Stimulated activated naive CD4-positive, alpha-beta T cell (primary cell): ENCODE data around the gene AGO1.
"Not testable (repeated sequence)": the region's sequence is repeated elsewhere in the genome, so short reads cannot be mapped to it uniquely, and the experiment has no call there.

Experiments used
- DNase-seq, 6 experiments: peaks; one replicate each; lab custom pipeline; 2025; lab: John Stamatoyannopoulos, UW

AGO1 gene

GRCh38 chr1:35923791-35924221, 40.8 kb downstream of the AGO1 start:
- no peak for DNase-seq

DNA sequence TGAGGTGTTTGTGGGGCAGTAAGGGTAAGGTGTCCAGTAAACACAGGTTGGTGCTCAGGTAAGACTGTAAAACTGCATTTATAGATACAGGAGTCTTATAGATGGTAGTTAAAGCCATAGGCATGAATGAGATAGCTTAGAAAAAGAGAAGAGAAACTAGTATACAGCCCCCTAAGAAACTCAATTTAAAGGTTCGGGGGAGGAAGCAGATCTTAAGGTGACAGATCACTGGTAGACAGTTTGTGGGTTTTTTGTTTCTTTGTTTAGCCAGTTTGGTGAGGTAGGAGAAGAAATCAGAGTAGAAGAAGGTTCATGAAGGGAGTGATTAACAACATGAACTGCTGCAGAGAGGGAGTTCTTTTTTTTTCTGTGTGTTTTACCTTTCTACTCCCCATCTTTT, 41.8 kb downstream of the AGO1 start:
- DNase-seq = no peak

DNA sequence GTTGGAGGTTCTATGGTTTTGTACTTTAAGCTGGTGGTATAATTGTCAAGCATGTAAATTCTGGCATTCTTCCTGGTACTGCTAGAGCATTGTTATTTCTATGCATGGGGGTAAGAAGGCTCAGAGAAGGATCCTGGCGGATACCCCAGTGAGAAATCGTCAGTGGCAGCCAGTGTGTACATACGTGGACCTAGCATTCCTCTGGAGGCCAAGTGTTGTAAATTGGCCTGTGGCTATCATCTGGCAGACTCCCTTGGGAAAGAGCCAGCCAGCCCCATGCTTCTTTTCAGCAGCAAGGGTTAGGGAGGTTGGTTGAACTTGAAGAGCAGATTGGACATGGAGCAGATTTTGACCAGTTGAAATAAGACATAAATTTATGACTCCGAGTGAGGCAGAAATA, 42.7 kb downstream of the AGO1 start:
- no peak for DNase-seq

- no peak for DNase-seq
Observed at GRCh38 chr1:35927472-35927871, 44.5 kb downstream of the AGO1 start.

DNA sequence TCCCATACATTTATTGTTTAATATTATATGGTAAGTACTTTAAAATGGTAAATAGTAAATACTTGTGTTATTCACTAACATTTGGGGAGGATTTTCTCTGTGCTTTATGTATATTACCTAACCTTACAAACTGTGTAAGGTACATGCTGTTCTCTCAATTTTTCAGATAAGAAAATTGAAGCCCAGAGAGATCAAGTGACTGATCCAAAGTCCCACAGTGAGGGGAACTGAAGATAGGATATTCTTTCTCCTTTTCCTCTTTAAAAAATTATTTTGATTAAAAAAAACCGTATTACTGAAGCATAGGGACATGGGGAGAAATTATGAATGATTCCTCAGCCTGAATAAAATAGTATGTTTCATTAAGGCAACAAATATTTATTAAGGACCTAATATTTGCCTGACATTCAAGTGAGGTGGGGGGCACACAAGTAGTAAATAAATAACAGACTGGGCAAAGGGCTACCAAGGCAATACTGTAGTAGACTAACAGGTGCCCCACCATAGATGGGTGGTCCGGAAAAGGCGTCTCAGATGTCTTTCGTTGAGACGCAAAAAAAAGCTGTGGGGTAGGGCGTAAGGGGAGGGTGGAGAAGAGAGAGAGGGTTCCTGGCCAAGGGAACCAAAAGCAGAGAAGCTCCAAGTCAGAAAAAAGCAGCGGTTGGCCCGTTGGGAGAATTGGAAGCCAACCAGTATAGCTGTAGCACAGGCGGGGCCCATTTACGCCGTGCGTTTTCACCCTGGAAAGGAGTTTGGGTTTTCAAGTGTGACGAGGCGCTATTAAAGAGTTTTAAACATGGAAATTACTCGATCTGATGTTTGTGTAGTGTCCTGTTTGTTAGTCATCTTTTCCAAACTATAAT, 47.0 kb downstream of the AGO1 start:
- peak in 5 of 6 experiments; percentile 17 to 63 (median 29) for DNase-seq

- DNase-seq = peak; percentile 77 to 92 (median 82)
Observed at GRCh38 chr1:35930593-35931445, 47.8 kb downstream of the AGO1 start, which contains the start of gene AGO3. TSS of gene AGO3 (plus strand) at chr1:35931105. CDS start at chr1:35931427, 322 bp downstream.

DNA sequence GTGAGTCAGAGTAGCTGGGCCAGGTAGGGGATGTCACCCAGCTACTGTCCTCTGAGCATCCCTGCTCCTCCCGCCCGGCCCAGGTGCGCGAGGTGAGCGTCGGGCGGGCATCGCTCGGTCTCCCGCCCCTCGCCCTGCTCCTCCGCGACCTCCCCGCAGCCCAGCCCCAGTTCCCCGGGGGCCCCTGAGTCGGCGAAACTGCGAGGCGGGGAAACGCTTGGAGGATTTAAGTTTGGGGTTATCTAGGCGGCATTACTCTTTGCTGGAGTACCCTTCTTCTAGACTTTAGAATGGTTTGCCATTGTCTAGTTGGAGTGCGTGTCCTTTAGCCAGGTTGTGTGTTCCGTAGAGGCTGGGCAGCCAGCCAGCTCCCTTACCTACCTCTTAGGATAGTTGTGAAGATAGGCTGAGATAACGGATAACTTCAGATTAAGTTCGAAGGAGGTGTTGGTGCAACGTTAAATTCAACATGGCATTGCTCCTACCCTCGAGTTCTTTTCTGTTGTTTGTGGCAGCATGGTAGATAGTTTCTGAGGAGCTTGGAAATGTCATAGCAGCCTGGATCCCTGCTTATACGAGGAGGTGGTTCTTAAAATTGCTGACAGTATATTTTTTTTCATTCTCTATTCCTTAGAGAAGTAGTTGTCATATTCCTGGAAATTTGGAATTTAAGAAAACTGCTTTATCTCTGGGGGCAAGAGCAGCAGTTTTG, 48.6 kb downstream of the AGO1 start:
- DNase-seq = peak in 3 of 6 experiments; percentile 24 to 62 (median 58)

DNA sequence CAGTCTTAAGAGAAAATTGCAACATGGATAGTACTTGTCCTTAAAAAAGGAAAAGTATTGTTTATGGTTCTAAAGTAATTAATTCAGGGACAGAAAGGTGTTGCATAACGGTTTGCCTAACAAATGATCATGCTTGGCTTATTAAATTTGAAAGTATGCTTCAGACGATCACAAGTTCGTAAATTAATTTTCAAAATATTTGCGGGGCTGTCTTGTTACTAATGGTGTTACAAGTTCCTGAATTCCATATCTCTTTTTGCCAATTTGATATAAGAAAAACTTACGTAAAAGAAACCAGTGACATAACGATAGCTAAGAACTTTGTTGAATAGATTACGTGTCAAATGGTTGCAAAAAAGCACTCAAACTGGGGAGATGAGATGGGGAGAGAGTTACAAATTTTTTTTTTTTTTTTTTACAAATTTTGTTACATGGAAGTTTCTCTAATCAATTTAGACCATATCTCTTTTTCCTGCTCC, 49.2 kb downstream of the AGO1 start:
- DNase-seq = no peak

- DNase-seq = no peak
Observed at GRCh38 chr1:35932941-35933340, 49.9 kb downstream of the AGO1 start.

DNA sequence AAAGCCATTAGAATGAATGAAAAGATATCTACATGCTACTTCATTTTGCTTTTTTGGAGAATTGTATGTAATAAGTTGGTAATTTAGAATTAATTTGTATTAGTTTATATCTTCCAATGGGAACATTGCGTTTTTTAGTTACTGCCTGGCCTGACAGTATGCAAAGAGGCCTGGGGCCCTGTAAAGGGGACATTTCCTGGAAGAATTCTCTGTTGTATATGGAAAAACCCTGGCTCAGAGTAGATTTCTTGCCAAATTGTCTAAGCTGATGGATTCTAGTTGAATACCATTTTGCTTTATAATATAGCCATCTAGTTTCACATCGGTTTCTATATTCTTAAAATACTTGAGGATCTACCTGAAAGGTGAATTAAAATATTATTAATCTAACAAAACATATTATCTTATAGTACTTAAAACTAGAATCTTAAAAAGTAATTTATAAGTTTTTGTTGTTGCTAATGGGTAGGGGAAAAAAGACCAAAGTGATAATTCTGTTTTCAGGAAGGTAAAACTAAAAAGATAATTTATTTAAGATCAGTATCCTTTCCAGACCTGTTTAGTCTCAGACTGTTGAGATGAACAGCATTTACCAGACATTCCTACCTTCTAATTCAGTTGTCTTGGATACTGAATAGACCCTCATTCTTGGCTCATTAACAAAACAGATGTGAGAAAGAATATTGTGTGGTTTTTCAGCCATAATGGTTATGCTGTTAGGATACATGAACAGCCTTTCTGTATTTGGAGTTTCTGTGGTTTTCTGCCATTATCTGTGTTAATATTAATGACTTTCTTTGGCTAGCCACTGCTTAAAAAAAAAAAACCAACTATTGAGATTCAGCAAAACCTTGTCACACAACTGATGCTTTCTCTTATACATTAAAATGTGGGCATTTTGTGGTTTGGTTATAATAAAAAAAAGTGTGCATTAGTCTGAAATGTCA, 52.7 kb downstream of the AGO1 start:
- no peak for DNase-seq

DNA sequence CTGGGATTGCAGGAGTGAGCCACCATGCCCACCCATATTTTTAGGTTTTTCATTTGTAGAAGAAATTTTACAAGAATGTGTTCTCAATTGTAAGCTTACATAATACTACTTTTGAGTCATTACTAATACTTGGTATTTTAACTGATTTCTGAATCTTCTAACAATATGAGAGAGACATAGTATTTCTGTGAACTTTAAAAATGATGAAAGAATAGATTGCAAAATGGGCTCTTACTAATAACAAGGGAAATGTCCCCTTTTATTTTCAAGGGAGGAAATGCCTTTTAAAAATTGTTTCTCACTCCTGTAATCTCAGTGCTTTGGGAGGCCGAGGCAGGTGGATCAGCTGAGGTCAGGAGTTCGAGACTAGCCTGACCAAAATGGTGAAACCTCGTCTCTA, 53.8 kb downstream of the AGO1 start:
- DNase-seq = no peak

- no peak for DNase-seq
Observed at GRCh38 chr1:35939484-35939883, 56.5 kb downstream of the AGO1 start.

GRCh38 chr1:35945327-35945726, 62.3 kb downstream of the AGO1 start:
- no peak for DNase-seq

GRCh38 chr1:35947547-35947946, 64.5 kb downstream of the AGO1 start:
- no peak for DNase-seq

DNA sequence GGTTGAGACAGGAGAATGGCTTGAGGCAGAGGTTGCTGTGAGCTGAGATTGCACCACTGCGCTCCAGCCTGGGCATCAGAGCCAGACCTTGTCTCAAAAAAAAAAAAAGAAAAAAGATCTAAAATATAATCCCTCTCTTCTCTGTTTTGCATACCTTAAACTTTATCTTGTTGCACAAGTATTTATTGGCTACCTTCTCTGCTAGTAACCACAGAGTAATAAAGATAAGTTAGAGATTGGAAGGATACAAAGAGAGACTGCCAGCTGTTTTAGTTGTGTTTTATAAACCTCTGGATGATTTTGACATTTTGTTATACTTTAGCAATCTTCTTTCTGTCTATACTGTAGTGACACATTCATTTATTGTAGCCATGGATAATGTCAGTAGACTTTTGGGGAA, 75.5 kb downstream of the AGO1 start:
- DNase-seq = no peak

GRCh38 chr1:35959304-35959703, 76.3 kb downstream of the AGO1 start:
- no peak for DNase-seq

DNA sequence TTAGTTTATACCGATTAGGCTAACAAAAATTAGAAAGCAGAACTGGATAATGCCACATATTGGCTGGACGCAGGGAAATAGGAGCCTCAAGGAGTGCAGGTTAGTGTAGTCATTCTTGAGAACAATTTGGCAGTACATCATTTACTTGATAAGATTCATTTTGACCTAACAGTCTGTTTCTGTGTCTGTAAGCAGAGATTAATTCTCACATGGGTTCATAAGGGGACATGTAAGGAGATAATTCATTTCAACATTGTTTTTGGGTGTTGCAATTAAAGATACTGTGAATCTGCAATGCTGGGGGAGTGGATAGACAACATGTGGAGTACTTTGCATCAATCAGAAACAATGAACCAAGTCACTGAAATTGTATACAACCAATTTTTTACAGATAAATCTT, 79.9 kb downstream of the AGO1 start:
- no peak for DNase-seq

- DNase-seq = not testable (repeated sequence)
Observed at GRCh38 chr1:35964277-35964676, 81.3 kb downstream of the AGO1 start.

GRCh38 chr1:35968396-35968795, 85.4 kb downstream of the AGO1 start:
- no peak for DNase-seq

GRCh38 chr1:35971601-35972000, 88.6 kb downstream of the AGO1 start:
- DNase-seq = no peak

DNA sequence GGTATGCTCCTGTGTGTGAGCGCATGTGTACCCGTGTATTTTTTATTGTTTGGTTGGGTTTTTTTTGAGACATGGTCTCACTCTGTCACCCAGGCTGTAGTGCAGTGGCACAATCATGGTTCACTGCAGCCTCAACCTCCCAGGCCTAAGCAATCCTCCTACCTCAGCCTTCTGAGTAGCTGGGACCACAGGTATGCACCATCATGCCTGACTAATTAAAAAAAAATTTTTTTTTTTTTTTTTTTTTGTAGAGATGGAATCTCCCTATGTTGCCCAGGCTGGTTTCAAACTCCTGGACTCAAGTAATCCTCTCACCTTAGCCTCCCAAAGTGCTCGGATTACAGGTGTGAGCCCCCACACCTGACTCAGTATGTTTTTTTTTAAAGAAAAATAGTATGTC, 89.6 kb downstream of the AGO1 start:
- DNase-seq = not testable (repeated sequence)
